HL-60/S4 treated with retinoic acid at 250 ng/mL for 4 days and 3 days (cell line): ENCODE data around the gene FOLR2.
"Not testable (repeated sequence)": the region's sequence is repeated elsewhere in the genome, so short reads cannot be mapped to it uniquely, and the experiment has no call there.

ENCODE experiments used
- in situ Hi-C: fragments of 300-500 bp; cut with MboI; formaldehyde crosslinking; loops from 2 replicates; pipeline ENCODE4 v1.7.0; 2022; ENCODE audit warnings: low sequenced_read_pairs

The FOLR2 gene

GRCh38 chr11:72266960-72267359, 50.4 kb downstream of the FOLR2 start:
- in situ Hi-C loops: not testable (repeated sequence)

- in situ Hi-C loops: no loop called here
These were observed 51.5 kb downstream of the FOLR2 start for GRCh38 chr11:72267956-72268617.
